A549 (cell line): Measurements from ENCODE around the gene NCAM2.

Source experiments
- BHLHE40 ChIP-seq: IDR thresholded peaks from 2 replicates; pipeline ENCODE4 v1.6.1; 2012; ENCODE audit warnings: low read depth, low read length, inconsistent platforms
- CHD2 ChIP-seq: fragments of 150-350 bp; IDR thresholded peaks from 2 replicates; pipeline ENCODE4 v1.6.1; 2014; ENCODE audit warnings: low read length; ENCODE audit not compliant: partially characterized antibody
- CTCF ChIP-seq: fragments of >200 bp; sonication (Bioruptor Twin); formaldehyde crosslinking; IDR thresholded peaks from 3 replicates; pipeline ENCODE4 v1.5.1; 2016
- E2F6 ChIP-seq: IDR thresholded peaks from 2 replicates; pipeline ENCODE4 v1.6.1; 2012; ENCODE audit warnings: low read depth, borderline replicate concordance
- EP300 ChIP-seq, 2 experiments: fragments of >200 bp; sonication (Bioruptor Twin); formaldehyde crosslinking; IDR thresholded peaks; 2 replicates in 1 of 2; 3 replicates in 1 of 2; pipeline ENCODE4 v1.6.1; 2016 to 2017
- JUN ChIP-seq, 2 experiments: fragments of >200 bp; sonication (Bioruptor Twin); formaldehyde crosslinking; IDR thresholded peaks; 2 replicates in 1 of 2; 3 replicates in 1 of 2; pipeline ENCODE4 v1.6.1; 2016 to 2017
- POLR2A ChIP-seq: IDR thresholded peaks from 2 replicates; pipeline ENCODE4 v1.6.1; 2012; ENCODE audit warnings: mild to moderate bottlenecking, low read length
- ZC3H11A ChIP-seq: fragments of 450-650 bp; IDR thresholded peaks from 2 replicates; pipeline ENCODE4 v1.6.1; 2014; ENCODE audit warnings: antibody characterized with exemption, mild to moderate bottlenecking

- TF ChIP-seq CTCF (no peak), EP300 (IDR thresholded peaks at IDR 0.05) (no peak), ZC3H11A (no peak), CHD2 (no peak), POLR2A (no peak), BHLHE40 (no peak), JUN (IDR thresholded peaks at IDR 0.05) (no peak), E2F6 (no peak)
Measured at GRCh38 chr21:21196087-21196486, 197.9 kb downstream of the NCAM2 start.
